Measurements from ENCODE around the gene SETD3.

- TF ChIP-seq CTCF (IDR thresholded peaks at IDR 0.05; ENCODE audit: low read depth, low read length) (no peak), EZH2phosphoT487 (IDR thresholded peaks at IDR 0.05; ENCODE audit: low read depth) (no peak)
Observed at GRCh38 chr14:99413172-99413571, 67.5 kb downstream of the SETD3 start.

Measured in OCI-LY3 (cell line).